GM21360 (cell line): Measurements from ENCODE around the gene HIPK4.
"Not testable (repeated sequence)": the region's sequence is repeated elsewhere in the genome, so short reads cannot be mapped to it uniquely, and the experiment has no call there.

ENCODE experiments used
- ATAC-seq: cut with Tn5 transposase; IDR thresholded peaks from one replicate; pipeline ENCODE4 v1.9.1; 2021; ENCODE audit warnings: mild to moderate bottlenecking, moderate library complexity; ENCODE audit not compliant: unreplicated experiment

Gene HIPK4

DNA sequence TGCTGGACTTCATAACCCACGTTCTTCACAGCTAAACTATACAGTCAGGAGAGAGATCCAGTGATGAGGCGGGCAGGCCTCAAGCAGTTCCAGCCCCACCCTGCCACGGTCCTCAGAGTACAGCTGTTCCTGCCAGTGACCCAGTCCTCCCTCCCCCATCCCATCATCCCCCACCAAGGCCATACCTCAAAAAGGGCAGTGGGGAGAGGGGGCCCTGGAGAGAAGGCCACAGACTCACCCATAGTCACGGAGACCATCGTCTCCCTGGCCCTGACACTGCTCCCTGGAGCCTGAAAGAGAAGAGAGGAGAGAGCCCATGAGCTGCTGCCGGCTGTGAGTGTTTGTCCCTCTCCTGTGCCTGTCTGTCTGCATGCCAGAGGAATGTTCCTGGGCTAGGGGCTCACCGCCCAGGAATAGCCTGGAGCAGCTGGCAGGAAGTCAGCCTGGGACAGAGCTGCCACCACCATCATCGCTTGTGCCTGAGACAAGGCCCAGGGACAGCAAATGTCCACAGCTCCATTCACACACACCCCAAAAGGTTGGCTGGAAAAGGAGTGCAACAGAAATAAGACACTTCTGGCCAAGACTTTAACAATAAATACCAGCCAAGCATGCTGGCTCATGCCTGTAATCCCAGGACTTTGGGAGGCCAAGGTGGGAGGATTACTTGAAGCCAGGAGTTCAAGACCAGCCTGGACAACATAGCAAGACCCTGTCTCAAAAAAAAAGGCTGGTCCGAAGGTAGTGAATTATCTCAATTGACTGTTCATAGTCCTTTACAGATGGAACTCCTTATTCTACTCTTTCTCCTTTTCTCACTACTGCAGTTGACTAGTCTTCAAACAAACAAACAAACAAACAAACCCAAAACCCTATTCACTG is 48.1 kb downstream of the HIPK4 start:
- no peak for ATAC-seq

DNA sequence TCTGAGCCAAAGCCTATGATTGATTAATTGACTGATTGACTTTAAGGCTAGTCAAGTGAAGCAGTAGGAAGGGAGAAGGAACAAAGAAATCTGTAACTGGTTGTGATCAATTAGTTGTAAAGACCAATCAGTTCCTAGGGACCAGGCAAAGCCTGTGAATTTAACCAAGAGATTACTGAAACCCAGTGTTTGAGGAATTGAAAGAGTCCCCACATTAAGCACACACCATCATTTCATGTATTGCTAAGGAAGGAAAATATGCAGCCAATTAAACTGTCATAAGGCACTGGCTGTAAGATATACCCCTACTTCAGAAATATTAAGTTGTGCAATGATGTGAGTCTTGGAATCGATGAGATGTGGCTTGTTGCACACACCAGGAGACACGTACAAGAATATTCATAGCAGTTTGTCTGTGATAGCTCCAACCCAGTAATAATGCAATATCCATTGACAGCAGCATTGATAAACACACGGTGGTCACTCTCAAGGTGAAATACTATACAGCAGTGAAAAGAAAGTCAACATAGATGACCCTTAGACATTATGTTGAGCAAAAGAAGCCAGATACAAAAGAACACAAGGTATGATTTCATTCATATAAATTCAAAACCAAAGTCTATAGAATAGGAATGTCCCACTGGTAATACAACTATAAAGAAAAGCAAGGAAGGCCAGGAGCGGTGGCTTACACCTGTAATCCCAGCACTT is 50.8 kb downstream of the HIPK4 start:
- ATAC-seq = no peak

DNA sequence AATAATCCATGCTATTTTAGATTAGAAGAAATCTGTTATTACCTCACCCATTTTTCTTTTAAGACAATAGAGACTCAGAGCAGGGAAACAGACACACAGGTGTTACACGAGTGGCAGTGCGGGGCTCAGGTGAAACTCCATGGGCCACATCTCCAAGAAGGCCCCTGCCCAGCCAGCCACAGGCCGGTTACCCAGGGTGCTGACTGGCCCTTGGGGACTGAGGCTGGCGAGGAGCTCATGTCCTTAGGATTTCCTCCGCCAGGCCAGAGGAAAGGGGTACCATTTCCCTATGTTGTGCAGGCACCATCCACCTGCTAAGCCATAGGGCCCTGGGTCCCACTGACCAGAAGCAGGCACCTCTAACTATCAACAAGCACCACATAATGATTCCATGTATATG is 52.4 kb downstream of the HIPK4 start:
- no peak for ATAC-seq

DNA sequence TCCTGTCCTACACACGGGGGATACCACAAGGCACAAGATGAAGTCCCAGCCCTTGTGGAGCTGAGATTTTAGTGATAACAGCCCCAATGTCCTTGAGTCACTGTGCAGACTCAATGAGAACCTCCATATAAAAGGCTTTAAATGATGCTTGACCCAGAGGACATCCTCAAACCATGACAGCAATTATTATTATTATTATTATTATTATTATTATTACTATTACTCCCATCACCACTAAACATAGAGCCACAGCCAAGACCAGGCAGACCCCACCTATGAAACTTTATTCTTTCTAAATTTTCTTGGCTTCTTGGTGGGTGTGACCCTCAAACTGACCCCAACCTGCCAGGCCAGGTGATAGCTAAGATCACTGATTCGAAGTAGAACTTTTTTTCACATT is 52.9 kb downstream of the HIPK4 start:
- ATAC-seq = no peak

DNA sequence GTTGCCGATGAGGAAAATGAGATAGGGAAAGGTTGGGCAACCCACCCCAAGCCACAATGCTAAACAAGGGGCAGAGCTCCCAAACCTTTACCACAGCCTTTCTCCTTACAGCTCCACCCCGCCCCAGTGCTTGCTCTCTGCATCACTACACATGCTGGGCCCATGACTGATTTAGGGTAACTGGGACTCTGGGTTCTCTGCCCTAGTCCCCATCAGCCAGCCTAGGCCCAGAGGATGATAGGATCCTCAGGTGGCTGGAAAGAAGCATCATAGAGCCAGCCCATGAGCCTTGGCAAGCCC is 53.4 kb downstream of the HIPK4 start:
- ATAC-seq = no peak

DNA sequence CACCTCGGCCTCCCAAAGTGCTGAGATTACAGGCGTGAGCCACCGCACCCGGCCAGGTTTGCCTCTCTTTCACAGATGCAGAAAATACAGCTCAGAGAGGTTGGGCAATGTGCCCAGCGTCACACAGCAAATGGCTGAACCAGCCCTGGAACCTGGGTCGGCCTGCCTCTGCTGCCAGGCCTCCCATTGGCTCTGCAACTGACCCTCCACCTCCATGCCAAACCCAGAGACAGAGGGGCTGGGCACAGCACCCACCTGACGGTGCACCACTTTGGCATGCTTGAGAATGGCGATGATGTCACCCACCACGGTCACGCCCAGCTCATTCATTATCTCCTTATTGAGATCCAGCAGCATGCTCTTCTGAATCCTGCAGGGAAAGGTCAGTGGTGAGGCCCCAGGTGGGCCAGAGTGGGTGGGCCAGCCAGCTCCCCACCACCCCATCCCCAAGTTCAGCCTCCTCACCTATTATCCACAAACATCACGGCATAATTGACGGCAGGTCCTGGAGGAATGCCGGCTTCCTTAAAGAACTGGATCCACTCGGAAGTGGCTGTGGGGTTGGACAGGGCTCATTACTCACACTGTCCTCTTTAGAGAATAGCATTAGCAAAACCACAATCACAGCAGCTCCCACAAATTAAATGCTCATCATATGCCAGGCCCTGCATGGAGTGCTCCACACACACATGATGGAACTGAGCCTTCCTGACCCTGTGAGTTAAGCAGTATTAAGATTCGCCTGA is 54.0 kb downstream of the HIPK4 start:
- no peak for ATAC-seq

DNA sequence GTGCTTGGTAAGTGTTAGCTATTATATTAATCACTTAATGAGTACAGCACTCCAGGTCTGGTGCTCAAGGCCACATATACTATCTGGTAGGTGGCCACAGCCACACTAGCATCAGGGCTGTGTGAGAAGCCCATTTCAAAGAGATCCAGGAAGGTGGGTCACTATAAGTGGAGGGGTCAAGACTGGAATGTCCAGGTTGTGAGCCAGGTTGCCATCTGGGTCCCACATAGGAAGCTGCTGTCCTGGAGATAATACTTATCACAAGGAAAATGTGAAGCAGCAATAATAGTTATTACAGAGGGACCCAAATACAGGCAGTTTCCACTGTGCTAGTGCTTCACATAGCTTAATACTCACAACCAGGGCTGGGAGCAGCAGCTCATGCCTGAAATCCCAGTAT is 54.9 kb downstream of the HIPK4 start:
- ATAC-seq = no peak

DNA sequence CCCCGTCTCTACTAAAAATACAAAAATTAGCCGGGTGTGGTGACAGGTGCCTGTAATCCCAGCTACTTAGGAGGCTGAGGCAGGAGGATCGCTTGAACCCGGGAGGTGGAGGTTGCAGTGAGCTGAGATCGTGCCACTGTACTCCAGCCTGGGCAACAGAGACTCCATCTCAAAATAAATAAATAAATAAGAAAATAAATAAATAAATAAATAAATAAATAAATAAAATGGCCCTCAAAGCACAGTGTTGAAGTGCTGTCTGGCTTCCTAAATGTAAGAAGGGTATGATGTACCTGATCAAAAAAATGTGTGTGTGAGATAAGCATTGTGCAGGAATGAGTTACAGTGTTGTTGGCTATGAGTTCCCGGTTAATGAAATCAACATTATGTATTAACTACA is 56.9 kb downstream of the HIPK4 start:
- not testable (repeated sequence) for ATAC-seq

DNA sequence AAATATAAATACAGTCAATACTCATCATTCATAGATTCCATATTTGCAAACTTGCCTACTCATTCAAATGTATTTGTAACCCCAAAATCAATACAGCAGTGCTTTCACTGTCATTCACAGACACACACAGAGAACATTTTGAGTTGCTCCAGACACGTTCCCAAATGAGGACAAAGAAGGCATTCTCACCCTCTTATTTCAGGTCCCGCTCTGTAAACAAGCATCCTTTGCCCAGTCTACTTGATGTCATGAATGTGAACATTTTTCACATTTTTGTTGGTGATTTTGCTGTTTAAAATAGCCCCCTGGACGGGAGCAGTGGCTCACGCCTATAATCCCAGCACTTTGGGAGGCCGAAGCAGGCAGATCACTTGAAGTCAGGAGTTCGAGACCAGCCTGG is 57.3 kb downstream of the HIPK4 start:
- no peak for ATAC-seq

DNA sequence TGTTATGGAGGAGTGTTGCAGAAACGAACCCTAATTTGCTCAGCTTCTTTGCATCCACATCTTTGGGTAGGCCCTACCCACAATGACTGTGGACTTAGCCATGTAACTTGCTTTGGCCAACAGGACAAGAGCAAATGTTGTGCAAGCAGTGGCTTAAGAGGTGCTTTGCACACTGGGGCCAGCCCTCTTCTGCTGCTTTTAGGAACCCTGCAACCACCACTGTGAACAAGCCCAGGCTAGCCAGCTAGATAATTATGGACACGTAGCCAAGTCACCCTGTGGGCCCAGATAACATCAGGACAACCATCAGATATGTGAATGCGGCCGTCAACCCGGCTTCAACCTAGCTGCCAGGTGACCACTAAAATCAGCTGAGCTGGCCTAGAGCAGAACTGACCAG is 58.9 kb downstream of the HIPK4 start:
- no peak for ATAC-seq
